Amygdala (tissue), 56 donors: Measurements from ENCODE around the gene PSD4.

ENCODE experiments used
- DNase-seq, 56 donors: peaks; one replicate each; lab custom pipeline; 2025; lab: John Stamatoyannopoulos, UW

The PSD4 gene

DNA sequence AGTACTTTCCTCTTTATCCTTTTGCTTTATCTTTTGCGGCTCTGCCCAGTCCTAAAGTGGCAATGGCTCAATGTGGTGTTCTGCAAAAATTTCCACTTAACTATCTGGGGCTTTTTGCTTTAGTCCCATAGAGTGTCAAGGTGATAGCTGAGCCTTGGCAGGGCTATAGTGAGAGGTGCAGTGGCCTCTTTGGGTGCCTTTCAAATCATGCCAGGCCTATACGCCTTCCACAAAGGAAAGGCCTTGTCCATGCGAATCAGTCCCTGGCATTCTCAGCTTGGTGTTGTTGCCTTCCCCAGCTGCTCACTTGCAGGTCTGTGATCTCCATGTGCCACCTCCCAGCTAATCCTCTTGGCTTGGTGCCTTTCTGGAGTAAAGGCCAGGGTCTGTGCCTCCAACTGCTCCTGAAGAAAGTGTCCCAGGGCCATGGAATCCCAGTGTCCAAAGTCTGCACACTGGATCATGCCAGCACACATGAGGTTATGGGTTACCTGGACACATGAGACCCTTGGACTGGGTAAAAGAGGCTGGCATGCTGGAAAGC, 78.3 kb downstream of the PSD4 start:
- no peak for DNase-seq

DNA sequence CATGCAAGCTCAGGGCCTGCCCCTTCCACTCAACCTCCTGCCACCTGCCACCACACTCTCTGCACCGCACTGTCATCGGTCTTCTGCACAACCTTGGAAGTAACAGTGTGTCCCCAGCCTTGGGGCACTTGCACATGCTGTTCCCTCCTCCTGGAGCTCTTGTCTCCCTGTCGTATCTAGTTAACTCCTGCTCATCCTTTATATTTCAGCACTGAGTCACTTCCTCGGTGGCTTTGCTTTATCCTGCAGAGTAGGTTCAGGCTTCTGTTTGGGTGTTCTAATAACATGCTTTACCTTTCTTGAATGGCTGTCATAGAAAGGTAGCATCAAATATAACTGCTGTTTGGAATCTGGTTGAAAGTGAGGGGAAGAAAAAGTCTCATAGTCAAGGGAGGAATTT, 79.7 kb downstream of the PSD4 start:
- DNase-seq: no peak

DNA sequence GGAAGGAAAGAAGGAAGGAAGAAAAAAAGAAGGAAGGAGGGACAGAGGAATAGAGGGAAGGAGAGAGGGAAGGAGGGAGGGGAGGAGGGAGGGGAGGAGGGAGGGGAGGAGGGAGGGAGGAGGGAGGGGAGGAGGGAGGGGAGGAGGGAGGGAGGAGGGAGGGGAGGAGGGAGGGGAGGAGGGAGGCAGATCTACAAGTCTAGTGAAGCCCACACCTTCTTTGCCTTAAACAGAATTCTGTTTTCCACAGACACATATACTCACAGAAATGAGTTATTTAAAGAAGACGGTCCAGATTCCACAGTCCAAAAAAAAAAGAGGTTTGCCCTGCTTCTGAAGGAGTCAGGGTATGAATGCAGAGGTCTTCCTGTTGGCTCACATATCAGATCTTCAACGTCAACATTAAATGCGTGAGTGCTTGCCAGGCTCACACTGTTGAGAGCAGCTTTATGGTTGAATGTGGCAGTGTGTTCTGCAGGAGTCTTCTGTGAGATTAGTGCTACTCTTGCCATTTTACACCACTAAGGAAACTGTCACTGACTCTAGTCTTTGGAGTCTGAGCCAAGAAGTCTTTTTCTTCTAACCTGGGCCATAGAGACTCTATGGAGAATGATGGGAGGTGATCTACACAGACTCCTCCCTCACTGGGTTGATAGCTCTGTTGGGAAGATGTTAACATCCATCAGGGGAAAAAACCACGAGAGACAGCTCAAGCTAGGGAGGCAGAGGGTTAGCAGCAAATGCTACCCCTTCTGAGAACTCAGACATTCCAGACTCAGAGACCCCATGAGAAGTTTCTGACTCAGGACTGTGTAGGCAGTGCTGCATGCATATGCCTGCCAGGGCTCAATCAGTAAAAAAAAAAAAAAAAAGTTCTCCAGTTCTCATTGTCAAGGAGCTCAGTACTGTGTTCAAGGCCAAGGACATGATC, 81.6 kb downstream of the PSD4 start:
- no peak for DNase-seq

DNA sequence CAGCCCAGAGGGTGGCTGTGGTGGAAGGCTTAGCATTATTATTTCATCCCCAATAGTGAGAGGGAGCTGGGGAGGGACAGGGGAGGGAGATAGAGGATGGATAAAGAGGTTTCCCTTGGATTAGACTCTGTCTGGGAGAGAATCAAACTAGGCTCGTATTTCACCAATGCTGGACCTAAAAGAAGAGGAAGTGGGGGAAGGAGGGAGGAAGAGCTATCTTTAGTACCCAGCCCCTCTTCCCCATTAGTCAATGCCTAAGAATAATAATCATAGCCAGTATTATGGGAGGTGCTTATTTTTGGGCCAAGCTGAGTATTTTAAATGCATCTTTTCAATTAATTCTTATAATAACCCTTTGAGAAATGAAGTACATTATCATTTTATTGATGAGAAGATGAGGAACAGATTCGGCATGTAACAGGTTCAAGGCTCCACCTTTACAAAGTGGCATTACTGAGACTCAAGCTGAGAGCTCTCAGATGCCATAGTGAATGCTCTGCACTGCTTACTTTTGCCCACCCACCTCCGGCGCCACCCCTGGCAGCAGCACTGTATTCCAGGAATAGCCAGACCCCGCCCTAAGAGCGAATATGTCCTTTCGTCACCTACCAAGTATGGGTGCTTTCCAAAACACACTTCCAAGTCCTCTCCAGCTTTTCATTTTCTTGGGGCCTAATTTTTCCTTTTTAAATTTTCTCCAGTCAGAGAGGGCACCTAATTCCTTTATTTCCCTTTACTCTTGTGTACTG, 83.9 kb downstream of the PSD4 start:
- no peak for DNase-seq

DNA sequence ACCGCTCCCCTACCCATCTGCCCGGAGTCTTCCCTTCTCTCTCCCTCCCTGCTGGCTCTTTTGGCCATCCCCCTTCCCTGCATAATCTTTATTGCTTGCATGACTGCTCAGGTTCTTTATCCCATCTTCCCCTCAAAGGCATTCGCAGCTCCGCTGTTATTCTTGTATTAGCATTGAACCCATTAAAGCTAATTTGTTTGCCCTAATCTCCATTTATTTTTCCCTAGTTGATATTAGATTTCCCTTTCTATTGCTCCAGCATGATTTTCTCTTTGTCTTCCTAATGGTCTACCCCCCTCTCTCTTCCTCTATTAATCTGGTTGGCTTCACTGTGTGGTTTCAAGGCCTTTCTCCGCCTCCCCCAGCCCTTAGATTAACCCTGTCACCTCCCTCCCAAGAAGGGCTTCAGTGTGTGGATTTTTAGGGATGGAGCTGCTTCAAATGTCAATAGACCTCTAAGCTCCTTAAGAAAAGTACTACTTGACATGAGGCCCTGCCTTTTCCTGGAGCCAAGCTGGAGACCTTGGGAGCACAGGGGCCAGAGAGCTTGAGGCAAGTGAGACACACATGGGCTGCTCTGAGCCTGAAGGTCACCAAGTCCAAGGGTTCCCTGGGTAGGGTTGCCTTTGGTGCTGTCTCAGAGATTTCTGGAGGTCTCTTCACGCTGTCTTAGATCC, 84.8 kb downstream of the PSD4 start:
- DNase-seq: no peak
